Dermis microvascular lymphatic vessel endothelial cell (primary cell): ENCODE results near the gene OR5K1. TPM values are rescaled to one million over a fixed set of nuclear protein-coding genes. Genes with fewer than 3 reads are reported as not detected.

Experiments
- DNase-seq, 2 donors: peaks; one replicate each; pipeline versions ENCODE4 v3.0.0 to v3.0.0-alpha.2; 2010; ENCODE audit warnings: low read depth in 2 of 2
- total RNA-seq: library from RNA; depleted of rRNA; stranded (reverse); fragments of >200 nt; gene quantifications from 2 replicates; pipeline ENCODE4 v1.2.1, GENCODE V29; 2014

OR5K1 gene
- not detected in 2 replicates for total RNA-seq

- DNase-seq = no peak
Observed at GRCh38 chr3:98462901-98463300, at the start of gene OR5K1. TSS of gene OR5K1 (plus strand) at chr3:98463201. CDS start at chr3:98469577, 6,376 bp downstream.

DNA sequence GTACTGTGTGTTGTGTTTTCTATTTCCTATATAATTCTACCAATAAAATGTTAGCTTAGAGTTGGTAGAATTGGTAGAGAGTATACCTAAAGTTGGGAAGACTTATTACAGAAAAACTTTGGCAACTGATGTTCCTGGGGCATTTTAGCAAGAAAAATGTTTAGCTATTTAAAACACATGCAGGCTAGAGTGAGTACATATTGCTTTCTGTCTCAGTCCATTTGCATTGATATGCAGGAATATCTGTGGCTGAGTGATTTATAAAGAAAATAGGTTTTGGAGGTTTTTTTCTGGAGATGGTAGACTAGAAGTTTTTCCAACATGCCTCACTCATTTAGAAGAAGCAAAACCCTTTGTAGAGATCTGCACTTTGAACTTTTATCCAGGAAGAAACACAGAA, 30.4 kb upstream of the OR5K1 start:
- no peak for DNase-seq

GRCh38 chr3:98433764-98434163, 29.2 kb upstream of the OR5K1 start:
- no peak for DNase-seq

GRCh38 chr3:98434412-98434811, 28.6 kb upstream of the OR5K1 start:
- no peak for DNase-seq

DNA sequence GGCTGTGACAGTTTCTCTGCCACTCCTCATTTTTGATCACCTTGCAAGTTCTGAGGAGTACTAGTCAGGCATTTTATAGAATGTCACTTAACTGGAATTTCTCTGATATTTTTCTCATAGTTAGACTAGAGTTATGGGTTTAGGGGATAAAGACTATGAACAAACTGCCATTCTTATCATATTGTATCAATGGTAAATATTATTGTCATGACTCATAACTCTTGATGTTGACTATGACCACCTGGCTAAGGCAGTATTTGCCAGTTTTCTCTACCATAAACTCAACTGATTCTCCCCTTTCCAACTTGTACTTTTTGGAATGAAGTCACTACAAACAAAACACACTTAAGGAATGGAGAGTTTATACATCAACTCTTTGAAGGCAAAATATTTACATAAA, 22.7 kb upstream of the OR5K1 start:
- no peak for DNase-seq

- no peak for DNase-seq
Observed at GRCh38 chr3:98445949-98446406, 17.0 kb upstream of the OR5K1 start.

DNA sequence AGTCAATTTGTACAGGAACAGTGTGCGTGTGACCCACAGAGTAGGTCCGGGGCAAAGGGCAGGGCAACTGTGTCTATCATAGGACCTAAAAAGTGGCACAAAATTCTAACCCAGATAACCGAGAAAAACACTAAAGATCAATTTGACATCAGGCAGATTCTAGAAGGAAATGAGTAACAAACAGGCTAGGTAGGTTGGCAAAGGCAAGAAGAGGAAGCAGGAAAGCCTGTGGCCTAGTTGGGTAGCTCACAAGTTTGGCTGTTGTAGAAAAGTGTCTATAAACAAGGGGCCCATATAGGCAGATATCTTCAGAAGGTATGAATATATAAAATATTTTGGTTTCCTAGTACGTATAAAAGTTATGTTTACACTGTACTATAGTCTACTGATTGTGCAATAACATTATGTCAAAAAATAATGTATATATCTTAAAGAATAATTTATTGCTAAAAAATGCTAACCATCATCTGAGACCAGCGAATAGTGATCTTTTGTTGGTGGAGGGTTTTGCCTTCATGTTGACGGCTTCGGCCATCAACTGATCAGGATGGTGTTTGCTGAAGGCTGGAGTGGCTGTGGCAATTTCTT, 13.3 kb upstream of the OR5K1 start:
- DNase-seq = no peak

DNA sequence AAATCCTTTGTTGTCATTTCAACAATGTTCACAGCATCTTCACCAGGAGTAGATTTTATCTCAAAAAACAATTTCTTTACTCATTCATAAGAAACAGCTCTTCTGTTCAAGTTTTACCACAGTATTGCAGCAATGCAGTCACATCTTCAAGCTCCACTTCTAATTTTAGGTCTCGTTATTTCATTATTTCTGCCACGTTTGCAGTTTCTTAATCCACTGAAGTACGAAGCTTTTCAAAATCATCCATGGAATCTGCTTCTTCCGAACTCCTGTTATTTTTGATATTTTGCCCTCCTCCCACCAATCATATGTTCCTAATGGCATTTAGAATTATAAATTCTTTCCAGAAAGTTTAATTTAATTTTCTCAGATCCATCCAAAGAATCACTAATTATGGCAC, 12.6 kb upstream of the OR5K1 start:
- no peak for DNase-seq

DNA sequence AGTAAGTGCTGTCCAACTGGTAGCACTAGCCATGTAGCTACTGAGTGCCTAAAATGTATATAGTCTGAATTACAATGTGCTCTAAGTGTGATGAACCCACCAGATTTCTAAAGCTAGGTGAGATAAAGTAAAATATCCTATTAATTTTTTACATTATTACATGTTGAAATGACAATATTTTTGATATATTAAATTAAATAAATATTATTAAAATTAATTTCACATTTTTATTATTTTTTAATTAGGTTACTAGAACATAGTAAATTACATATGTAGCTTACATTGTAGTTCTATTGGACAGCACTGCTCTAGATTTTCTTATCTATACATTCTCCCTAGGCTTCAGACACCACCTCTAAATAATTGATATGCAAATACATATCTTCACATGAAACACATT, 9.2 kb upstream of the OR5K1 start:
- DNase-seq = no peak

DNA sequence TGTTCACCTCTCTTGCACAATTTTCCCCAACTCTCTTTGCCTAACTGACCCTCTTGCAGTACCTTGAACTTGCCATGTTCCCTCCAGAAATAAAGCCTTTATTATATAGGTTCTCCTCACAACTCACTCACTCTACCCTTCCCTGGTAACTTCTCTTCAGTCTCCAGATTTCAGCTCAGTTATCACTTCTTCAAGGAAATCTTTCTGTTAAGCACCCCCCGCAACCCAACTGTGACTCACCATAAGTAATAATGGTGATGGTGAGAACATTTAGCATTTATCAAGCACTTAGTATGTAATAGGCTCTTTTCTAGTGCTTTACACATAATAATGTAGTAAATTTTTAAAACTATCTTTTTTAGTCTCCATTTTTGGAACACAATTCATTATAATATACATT, 8.1 kb upstream of the OR5K1 start:
- no peak for DNase-seq

DNA sequence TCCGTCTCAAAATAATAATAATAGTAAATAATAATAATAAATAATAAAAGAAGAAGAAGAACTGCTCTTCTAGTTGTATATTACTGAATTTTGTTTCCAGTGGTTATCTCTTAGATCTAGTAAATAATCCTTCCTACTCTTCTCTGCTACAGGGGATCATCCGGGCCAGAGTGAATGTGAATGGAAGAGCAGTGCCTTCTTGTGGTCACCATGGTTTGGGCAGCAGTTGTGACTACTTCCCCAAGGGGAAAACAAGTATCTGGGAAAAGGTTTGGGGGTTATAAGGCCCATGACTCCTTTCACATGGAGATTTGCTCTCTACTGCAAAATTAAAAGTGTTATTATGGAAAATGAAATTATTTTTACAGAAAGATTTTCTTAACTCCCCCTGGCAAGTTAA, 5.5 kb upstream of the OR5K1 start:
- no peak for DNase-seq

GRCh38 chr3:98460220-98460619, 2.8 kb upstream of the OR5K1 start:
- no peak for DNase-seq

DNA sequence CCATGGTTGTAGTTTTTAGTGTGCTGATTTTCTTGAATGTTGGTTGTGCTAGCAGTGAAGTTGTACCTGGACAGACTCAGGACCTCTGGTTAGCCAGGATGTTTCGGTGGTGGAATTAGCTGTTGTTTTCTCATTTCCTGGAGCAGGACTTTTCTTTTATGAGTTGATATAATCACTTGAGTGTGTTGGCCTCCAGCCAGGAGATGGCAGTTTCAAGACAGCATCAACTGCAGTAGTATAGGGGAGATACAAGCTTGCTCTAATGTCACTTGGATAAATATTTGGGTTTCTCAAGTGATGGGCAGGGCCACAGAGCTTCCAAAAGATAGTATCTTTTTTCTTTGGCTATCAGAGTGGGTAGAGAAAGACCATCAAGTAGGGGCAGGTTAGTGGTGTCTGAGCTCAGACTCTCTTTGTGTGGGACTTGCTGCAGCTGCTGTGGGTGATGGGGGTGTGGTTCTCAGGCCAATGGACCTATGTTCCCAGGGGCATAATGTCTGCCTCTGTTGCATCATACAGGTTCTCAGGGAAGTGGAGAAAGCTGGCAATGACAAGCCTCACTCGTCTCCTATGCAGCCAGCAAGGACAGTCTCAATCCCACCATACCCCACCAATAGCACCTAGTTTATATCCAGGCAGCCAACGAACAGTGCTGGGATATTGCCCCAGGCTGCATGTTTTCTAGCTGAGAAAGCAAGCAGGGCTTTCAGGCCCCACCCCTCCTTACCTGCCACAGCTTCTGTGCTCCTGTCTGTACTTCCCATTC, 19.9 kb downstream of the OR5K1 start:
- DNase-seq = no peak

- DNase-seq = no peak
Observed at GRCh38 chr3:98483626-98484025, 20.6 kb downstream of the OR5K1 start.

GRCh38 chr3:98497381-98497780, 34.4 kb downstream of the OR5K1 start, which contains the start of gene OR5K2:
TSS of gene OR5K2 (plus strand) at chr3:98497681. CDS start at chr3:98497681, 0 bp downstream.
- no peak for DNase-seq

GRCh38 chr3:98500019-98500418, 37.0 kb downstream of the OR5K1 start:
- no peak for DNase-seq

- no peak for DNase-seq
Observed at GRCh38 chr3:98501270-98501669, 38.3 kb downstream of the OR5K1 start.

DNA sequence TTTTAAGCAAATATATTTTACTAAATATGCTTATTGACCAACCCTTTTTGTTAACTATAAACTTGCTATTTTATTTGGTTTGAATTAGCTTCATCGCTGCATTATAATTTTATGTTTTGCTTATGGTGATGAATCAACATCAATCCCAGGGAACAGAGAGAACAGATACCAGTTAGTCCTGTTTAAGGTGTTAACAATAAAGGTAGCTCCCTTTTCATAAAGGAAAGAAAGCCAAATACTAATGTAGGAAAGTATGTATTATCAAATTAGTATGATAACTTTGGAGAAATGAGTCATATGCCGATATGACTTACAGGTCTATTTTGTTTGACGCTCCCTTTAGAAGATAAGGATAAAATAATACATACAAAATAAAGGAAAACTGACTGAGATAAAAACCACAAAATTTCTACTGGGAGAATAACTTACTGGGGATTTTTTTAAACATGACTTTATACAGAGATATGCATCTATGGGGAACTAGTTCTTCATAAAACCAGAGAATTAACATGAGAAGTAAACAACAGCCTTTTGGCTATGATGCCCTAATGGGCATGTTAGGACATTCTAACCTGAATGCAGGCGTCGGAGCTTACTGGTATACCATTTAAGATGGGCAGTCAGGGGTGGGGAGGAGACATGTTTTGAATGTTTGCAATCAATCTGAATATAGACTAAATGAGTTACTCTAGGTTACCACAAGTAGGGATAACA, 39.0 kb downstream of the OR5K1 start:
- DNase-seq = no peak

GRCh38 chr3:98504539-98504938, 41.5 kb downstream of the OR5K1 start:
- DNase-seq = no peak

- DNase-seq = no peak
Observed at GRCh38 chr3:98508582-98508981, 45.6 kb downstream of the OR5K1 start.

DNA sequence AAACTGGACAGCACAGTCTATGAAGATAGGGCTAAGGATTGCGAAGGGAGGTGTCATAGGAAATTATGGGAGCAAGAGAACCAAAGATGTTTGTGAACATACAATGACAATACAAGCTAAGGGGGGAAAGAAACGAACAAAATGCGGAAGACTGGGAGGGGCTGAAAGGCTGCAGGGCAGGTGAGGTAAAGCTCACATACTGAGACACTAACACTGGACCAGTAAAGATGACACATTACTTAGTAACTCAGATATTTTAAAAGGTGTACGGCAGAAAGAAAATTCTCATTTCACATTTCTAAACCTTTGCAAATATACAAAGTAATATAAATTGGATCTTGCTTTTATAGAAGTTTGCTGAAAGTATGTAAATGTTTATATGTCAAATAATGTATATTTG, 49.6 kb downstream of the OR5K1 start:
- no peak for DNase-seq

DNA sequence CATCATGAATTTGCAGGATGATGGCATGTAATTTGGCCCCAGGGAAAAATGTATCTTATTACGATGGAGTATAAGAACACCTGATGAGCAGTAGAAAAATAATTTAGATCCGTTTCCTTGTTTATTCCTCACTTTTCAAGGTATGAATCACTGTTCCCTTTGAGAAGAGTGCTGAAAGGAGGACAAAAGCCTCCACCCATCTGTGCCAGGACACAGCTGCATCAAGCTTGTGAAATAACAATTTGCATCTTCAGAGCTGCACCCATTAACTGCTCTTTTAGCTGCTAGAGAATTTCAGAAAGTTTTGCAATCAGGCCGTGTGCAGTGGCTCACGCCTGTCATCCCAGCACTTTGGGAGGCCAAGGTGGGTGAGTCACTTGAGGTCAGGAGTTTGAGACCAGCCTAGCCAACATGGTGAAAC, 50.1 kb downstream of the OR5K1 start:
- DNase-seq = no peak

GRCh38 chr3:98513736-98514135, 50.7 kb downstream of the OR5K1 start:
- DNase-seq = no peak
